GM19328 (cell line): ENCODE results near the gene NPHS1.
"Not testable (repeated sequence)": the region's sequence is repeated elsewhere in the genome, so short reads cannot be mapped to it uniquely, and the experiment has no call there.

Source experiments
- ATAC-seq: cut with Tn5 transposase; IDR thresholded peaks from one replicate; pipeline ENCODE4 v1.9.1; 2021; ENCODE audit warnings: mild to moderate bottlenecking, moderate library complexity; ENCODE audit not compliant: unreplicated experiment

Gene NPHS1

GRCh38 chr19:35813043-35813890 lies 39.0 kb downstream of the NPHS1 start:
- no peak for ATAC-seq

DNA sequence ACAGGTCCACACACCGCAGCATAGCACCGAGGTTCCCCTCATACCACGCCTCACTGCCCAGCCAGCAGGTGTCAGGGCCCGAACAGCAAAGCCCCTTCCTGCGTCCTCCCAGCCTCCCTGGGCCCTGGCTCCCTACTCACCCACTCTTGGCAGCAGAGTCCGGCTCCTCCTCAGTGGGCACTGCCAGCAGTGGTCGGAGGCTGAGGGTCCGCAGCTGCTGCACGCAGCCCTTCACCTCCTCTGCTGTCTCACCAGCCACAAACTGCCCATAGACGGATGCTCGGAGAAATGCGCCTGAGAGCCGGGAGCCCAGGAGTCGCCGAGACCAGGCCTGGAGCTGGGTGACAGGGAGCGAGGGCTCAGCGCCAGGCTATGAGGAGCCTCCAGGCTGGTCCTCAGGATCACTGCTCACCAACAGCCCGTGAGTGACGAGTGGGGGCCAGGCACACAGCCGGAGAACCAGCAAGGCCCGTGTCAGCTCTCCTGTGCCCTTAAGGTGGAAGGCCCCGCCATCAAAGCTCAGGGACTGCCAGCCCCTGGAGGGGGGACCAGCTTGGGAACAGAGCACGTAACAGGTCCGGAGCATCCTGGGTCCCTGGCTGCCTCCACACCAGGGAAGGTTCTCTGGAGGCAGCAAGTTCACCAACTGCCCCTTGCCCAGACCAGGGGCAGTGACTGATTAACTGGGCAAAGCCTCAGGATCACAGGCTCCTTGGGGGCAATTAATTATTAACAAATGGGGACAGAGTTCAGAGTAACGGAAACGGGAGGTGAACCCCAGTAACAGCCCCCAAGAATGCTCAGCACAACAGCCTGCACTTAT lies 39.9 kb downstream of the NPHS1 start, which contains the start of gene PRODH2:
PRODH2 (minus strand) TSS at position 626 of the 823 bp plus-strand sequence; CDS start at position 586, 40 bp downstream.
- ATAC-seq, result no peak

GRCh38 chr19:35811317-35812219 lies 40.7 kb downstream of the NPHS1 start:
- no peak for ATAC-seq

DNA sequence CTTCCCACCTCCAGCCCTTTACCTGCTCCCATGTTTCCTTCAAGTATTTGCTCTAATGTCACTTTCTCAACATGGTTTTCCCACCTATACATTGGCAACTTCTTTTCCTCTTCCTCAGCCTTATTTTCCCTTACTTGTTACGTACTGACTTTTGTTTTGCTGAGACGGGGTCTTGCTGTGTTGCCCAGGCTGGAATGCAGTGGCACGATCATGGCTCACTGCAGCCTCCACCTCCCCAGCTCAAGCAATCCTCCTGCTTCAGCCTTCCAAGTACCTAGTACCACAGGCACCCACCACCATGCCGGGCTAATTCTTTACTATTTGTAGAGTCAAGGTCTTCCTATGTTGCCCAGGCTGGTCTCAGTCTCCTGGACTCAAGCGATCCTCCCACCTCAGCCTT lies 44.7 kb downstream of the NPHS1 start:
- ATAC-seq, result no peak

- no peak for ATAC-seq
These were observed 45.7 kb downstream of the NPHS1 start for GRCh38 chr19:35806597-35806996.

DNA sequence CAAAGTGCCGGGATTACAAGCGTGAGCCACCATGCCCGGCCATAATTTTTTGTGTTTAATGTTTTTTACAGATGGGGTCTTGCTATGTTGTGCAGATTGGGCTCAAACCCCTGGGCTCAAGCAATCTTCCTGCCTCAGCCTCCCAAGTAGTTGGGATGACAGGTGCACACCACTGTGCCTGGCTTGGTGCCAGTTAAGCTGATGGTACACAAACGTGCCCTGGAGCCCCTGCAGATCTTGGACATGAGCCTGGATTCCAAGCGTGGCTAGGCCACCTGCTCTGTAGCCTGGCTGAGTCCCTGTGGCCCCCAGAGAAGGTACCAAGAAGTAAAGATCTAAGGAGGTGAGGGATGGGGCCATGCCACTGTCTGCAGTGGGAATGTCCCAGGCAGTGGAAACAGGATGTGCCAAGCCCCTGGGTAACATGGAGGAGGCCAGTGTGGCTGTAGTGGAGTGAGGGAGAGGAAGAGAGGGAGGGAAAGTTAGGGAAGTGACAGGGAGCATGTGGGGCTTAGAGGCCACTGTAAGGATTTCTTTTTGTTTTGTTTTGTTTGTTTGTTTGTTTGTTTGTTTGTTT lies 46.7 kb downstream of the NPHS1 start:
- no peak for ATAC-seq

- ATAC-seq, result no peak
These were observed 50.5 kb downstream of the NPHS1 start for GRCh38 chr19:35801828-35802227.

DNA sequence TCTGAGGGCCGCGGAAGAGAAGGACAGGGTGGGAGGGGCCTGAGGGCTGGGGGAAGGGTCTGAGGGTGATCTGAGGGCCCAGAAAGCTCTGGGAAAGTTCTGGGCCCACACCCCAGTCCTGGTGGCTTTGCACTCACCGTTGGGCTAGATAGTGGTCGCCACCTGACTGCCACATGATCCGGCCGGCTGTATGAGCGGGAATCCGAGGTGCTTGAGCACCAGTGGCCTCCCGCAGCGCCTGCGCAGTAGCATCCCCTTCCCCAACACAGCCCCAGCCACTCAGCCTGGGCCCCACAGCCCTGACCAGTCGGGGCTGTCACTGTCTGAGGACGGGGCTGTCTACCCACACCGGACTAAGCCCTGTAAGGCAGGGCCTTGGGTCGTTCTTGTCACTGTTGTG lies 54.6 kb downstream of the NPHS1 start:
- no peak for ATAC-seq

- ATAC-seq, result no peak
These were observed 55.4 kb downstream of the NPHS1 start for GRCh38 chr19:35796645-35797542.

- not testable (repeated sequence) for ATAC-seq
These were observed 56.7 kb downstream of the NPHS1 start for GRCh38 chr19:35795564-35795963.

- ATAC-seq, result no peak
These were observed 58.7 kb downstream of the NPHS1 start for GRCh38 chr19:35793381-35794165.

GRCh38 chr19:35792888-35793287 lies 59.4 kb downstream of the NPHS1 start:
- ATAC-seq, result no peak

DNA sequence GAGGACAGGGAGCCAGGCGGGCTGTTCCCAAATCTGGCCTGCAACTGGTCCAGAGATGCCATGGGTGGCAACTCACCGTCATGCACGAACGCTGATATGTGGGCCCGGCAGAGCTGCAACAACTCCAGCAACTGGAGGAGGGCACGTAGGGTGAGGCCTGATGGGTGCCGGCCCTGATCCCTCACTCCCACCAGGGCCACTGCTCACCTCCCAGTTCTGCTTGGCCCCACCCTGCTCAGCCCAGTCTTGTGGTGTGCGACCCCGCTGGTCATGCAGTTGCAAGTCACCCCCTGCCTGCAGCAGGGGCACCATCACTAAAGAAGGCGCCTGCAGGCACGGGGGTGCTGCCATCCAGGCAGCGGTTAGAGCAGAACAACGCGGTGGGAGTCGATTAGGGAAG lies 60.0 kb downstream of the NPHS1 start:
- no peak for ATAC-seq

GRCh38 chr19:35791814-35792279 lies 60.5 kb downstream of the NPHS1 start:
- ATAC-seq, result no peak

- no peak for ATAC-seq
These were observed 61.1 kb downstream of the NPHS1 start for GRCh38 chr19:35790981-35791813.

DNA sequence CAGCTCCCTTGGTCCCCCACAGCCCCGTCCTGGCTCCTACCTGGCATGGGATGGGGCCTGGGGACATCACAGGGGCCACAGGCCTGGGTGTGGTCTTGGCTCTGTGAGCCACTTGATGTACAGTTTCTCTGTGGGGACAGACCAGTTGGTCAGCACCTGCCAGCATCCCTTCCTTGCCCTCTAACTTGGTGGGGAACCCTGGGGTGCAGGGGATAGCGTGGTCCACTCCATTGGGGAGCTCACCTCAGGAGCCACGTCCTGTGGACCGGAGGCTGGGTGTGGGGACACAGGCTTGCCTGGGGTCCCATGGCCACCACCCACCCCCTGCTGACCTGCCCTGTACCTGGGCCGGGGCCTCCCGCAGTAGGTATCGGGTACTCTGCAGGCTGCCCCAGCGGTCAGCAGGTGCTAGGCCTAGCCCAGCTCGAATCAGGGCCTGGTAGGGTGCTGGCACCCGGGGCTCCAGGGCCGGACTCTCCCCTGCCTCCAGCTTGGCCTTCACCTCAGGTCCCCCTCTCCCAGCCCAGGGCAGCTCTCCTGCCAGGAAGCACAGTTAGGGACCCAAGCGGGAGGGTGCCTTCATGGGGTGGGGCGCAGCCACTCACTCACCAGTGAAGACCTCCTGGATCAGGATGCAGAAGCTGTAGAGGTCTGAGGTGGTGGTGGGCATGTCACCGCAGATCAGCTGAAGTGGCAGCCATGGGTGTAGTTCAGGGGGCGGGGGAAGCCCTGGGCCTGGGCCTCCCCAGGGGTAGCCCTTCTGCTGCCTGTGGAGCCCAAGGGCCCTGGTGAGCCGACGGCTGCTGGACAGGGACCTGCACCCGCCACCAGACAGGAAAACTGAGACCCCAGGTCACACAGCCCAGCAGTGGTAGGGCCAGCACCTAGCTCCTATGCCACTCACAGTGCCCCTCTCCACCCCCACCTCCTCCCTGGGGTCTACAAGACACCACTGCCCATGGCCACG lies 62.0 kb downstream of the NPHS1 start:
- ATAC-seq, result no peak
